ENCODE results near the gene B4GALT5.

B4GALT5 gene

GRCh38 chr20:49737260-49737659, 23.6 kb upstream of the B4GALT5 start:
- no peaks in the 10 kb centered on the region for H4K20me1 ChIP-seq (ENCODE audit: insufficient read depth, low read length)
- no peak overlapping the region for H3K4me3 ChIP-seq (ENCODE audit: low read length)

GRCh38 chr20:49729780-49730179, 16.1 kb upstream of the B4GALT5 start:
- no peaks in the 10 kb centered on the region for H3K27me3 ChIP-seq (ENCODE audit: low read depth, low read length)

More at GRCh38 chr20:49737260-49737659, 23.6 kb upstream of the B4GALT5 start:
- no peak overlapping the region for H3K27ac ChIP-seq (ENCODE audit: low read length)
- H3K9ac ChIP-seq (ENCODE audit: low read length) = no peak overlapping the region
- H3K4me2 ChIP-seq (ENCODE audit: low read length) = no peak overlapping the region
- H3K36me3 ChIP-seq (replicated peaks; ENCODE audit: low read depth, low read length) = no peaks in the 10 kb centered on the region
- no peaks in the 10 kb centered on the region for H3K79me2 ChIP-seq (ENCODE audit: low read length)
- H3K4me1 ChIP-seq (ENCODE audit: low read length) = peaks cover 8% of the 10 kb centered on the region; the same call in 1 of the 2 replicates
- no peaks in the 10 kb centered on the region for H3K27me3 ChIP-seq (ENCODE audit: low read depth, low read length)
- TF ChIP-seq, protein P1, sequence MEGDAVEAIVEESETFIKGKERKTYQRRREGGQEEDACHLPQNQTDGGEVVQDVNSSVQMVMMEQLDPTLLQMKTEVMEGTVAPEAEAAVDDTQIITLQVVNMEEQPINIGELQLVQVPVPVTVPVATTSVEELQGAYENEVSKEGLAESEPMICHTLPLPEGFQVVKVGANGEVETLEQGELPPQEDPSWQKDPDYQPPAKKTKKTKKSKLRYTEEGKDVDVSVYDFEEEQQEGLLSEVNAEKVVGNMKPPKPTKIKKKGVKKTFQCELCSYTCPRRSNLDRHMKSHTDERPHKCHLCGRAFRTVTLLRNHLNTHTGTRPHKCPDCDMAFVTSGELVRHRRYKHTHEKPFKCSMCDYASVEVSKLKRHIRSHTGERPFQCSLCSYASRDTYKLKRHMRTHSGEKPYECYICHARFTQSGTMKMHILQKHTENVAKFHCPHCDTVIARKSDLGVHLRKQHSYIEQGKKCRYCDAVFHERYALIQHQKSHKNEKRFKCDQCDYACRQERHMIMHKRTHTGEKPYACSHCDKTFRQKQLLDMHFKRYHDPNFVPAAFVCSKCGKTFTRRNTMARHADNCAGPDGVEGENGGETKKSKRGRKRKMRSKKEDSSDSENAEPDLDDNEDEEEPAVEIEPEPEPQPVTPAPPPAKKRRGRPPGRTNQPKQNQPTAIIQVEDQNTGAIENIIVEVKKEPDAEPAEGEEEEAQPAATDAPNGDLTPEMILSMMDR (IDR thresholded peaks at IDR 0.05; ENCODE audit: low read depth, low read length) = no peak
- TF ChIP-seq EZH2phosphoT487 (IDR thresholded peaks at IDR 0.05; ENCODE audit: low read depth) = no peak
- H3K9me3 ChIP-seq (ENCODE audit: insufficient read depth, low read length) = no peaks in the 10 kb centered on the region
- H2AFZ ChIP-seq (ENCODE audit: low read depth, low read length) = no peak overlapping the region

DNA sequence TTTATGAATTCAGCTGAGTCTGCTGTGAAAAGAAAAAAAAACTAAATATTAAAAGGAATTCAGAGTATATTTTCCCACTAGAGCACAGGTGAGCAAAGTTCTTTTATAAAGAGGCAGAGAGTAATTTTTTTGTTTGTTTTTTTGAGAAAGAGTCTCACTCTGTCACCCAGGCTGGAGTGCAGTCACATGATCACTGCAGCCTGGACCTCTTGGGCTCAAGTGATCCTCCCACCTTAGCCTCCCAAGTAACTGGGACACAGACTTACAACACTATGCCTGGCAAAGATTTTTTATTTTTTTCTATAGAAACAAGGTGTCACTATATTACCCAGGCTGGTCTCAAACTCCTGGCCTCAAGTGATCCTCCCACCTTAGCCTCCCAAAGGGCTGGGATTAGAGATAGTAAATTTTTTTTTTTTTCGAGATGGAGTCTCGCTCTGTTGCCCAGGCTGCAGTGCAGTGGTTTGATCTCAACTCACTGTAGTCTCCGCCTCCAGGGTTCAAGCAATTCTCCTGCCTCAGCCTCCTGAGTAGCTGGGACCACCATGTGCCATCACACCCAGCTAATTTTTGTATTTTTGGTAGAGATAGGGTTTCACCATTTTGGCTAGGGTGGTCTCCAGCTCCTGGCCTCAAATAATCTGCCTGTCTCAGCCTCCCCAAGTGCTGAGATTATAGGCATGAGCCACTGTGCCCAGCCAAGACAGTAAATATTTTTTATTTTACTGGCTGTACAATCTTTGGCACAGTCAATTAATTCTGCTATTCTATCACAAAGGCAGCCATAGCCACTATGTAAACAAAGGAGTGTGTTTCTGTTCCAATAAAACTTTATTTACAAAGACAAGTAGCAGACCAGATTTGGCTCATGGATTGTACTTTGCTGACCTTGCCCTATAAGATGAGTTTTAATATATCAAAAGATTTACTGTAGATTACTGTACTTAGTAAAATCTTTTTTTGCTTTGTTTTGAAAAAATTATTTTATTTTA, 14.5 kb upstream of the B4GALT5 start:
- Histone ChIP-seq H3K9me3 (ENCODE audit: insufficient read depth, low read length) (no peaks in the 10 kb centered on the region), H3K79me2 (ENCODE audit: low read length) (no peaks in the 10 kb centered on the region), H3K4me1 (ENCODE audit: low read length) (peaks cover 15% of the 10 kb centered on the region), H4K20me1 (ENCODE audit: insufficient read depth, low read length) (no peaks in the 10 kb centered on the region), H3K9ac (ENCODE audit: low read length) (no peak overlapping the region), H3K27me3 (ENCODE audit: low read depth, low read length) (no peaks in the 10 kb centered on the region), H3K27ac (ENCODE audit: low read length) (no peak overlapping the region), H2AFZ (ENCODE audit: low read depth, low read length) (no peak overlapping the region), H3K36me3 (replicated peaks; ENCODE audit: low read depth, low read length) (no peaks in the 10 kb centered on the region), H3K4me2 (ENCODE audit: low read length) (no peak overlapping the region), H3K4me3 (ENCODE audit: low read length) (no peak overlapping the region)
- TF ChIP-seq, protein P1 (IDR thresholded peaks at IDR 0.05; ENCODE audit: low read depth, low read length) = no peak
- no peak for TF ChIP-seq EZH2phosphoT487 (IDR thresholded peaks at IDR 0.05; ENCODE audit: low read depth)

More at GRCh38 chr20:49729780-49730179, 16.1 kb upstream of the B4GALT5 start:
- no peaks in the 10 kb centered on the region for H3K9me3 ChIP-seq (ENCODE audit: insufficient read depth, low read length)
- TF ChIP-seq, protein P1 (IDR thresholded peaks at IDR 0.05; ENCODE audit: low read depth, low read length) = no peak
- no peak for TF ChIP-seq EZH2phosphoT487 (IDR thresholded peaks at IDR 0.05; ENCODE audit: low read depth)
- H2AFZ ChIP-seq (ENCODE audit: low read depth, low read length) = no peak overlapping the region
- H3K36me3 ChIP-seq (replicated peaks; ENCODE audit: low read depth, low read length) = no peaks in the 10 kb centered on the region
- no peaks in the 10 kb centered on the region for H3K79me2 ChIP-seq (ENCODE audit: low read length)
- H3K4me2 ChIP-seq (ENCODE audit: low read length) = no peak overlapping the region
- peaks cover 9% of the 10 kb centered on the region for H3K4me1 ChIP-seq (ENCODE audit: low read length)
- H3K27ac ChIP-seq (ENCODE audit: low read length) = no peak overlapping the region
- no peak overlapping the region for H3K9ac ChIP-seq (ENCODE audit: low read length)
- H3K4me3 ChIP-seq (ENCODE audit: low read length) = no peak overlapping the region
- H4K20me1 ChIP-seq (ENCODE audit: insufficient read depth, low read length) = no peaks in the 10 kb centered on the region

GRCh38 chr20:49727478-49727877, 13.8 kb upstream of the B4GALT5 start:
- Histone ChIP-seq H3K4me2 (ENCODE audit: low read length) (no peak overlapping the region), H3K4me3 (ENCODE audit: low read length) (no peak overlapping the region), H3K27me3 (ENCODE audit: low read depth, low read length) (no peaks in the 10 kb centered on the region), H2AFZ (ENCODE audit: low read depth, low read length) (no peak overlapping the region), H3K9ac (ENCODE audit: low read length) (no peak overlapping the region), H4K20me1 (ENCODE audit: insufficient read depth, low read length) (no peaks in the 10 kb centered on the region), H3K27ac (ENCODE audit: low read length) (no peak overlapping the region), H3K4me1 (ENCODE audit: low read length) (peaks cover 15% of the 10 kb centered on the region), H3K79me2 (ENCODE audit: low read length) (no peaks in the 10 kb centered on the region), H3K9me3 (ENCODE audit: insufficient read depth, low read length) (no peaks in the 10 kb centered on the region), H3K36me3 (replicated peaks; ENCODE audit: low read depth, low read length) (no peaks in the 10 kb centered on the region)
- TF ChIP-seq, protein P1 (IDR thresholded peaks at IDR 0.05; ENCODE audit: low read depth, low read length) = no peak

Measured in OCI-LY3 (cell line).